ENCODE data around the gene ZNF407.

ZNF407 gene

GRCh38 chr18:74862094-74862493 is 264.4 kb downstream of the ZNF407 start:
- DNase-seq (ENCODE audit: insufficient read length, low spot score) (no peak), FAIRE-seq (no peak)
- TF ChIP-seq POLR2A (IDR thresholded peaks at IDR 0.05; ENCODE audit: low read depth, low read length), result no peak

GRCh38 chr18:74866577-74866976 is 268.9 kb downstream of the ZNF407 start:
- no peak for DNase-seq (ENCODE audit: insufficient read length, low spot score)
- TF ChIP-seq POLR2A (IDR thresholded peaks at IDR 0.05; ENCODE audit: low read depth, low read length), result no peak
- FAIRE-seq, result no peak

- no peak for TF ChIP-seq POLR2A (IDR thresholded peaks at IDR 0.05; ENCODE audit: low read depth, low read length)
- no peak for FAIRE-seq
- DNase-seq (ENCODE audit: insufficient read length, low spot score), result no peak
These were observed 270.8 kb downstream of the ZNF407 start for GRCh38 chr18:74868461-74868860.

- no peak for TF ChIP-seq POLR2A (IDR thresholded peaks at IDR 0.05; ENCODE audit: low read depth, low read length)
- DNase-seq (ENCODE audit: insufficient read length, low spot score), result no peak
- no peak for FAIRE-seq
These were observed 272.5 kb downstream of the ZNF407 start for GRCh38 chr18:74869904-74870863.

GRCh38 chr18:74870950-74871349 is 273.3 kb downstream of the ZNF407 start:
- no peak for DNase-seq (ENCODE audit: insufficient read length, low spot score)
- FAIRE-seq, result no peak
- no peak for TF ChIP-seq POLR2A (IDR thresholded peaks at IDR 0.05; ENCODE audit: low read depth, low read length)

GRCh38 chr18:74873629-74874028 is 276.0 kb downstream of the ZNF407 start:
- TF ChIP-seq POLR2A (IDR thresholded peaks at IDR 0.05; ENCODE audit: low read depth, low read length), result no peak
- DNase-seq (ENCODE audit: insufficient read length, low spot score) (no peak), FAIRE-seq (no peak)

- DNase-seq (ENCODE audit: insufficient read length, low spot score) (no peak), FAIRE-seq (no peak)
- TF ChIP-seq POLR2A (IDR thresholded peaks at IDR 0.05; ENCODE audit: low read depth, low read length), result no peak
These were observed 276.7 kb downstream of the ZNF407 start for GRCh38 chr18:74874351-74874750.

GRCh38 chr18:74876630-74877243 is 279.1 kb downstream of the ZNF407 start:
- no peak for TF ChIP-seq POLR2A (IDR thresholded peaks at IDR 0.05; ENCODE audit: low read depth, low read length)
- FAIRE-seq (no peak), DNase-seq (ENCODE audit: insufficient read length, low spot score) (no peak)

GRCh38 chr18:74878267-74878666 is 280.6 kb downstream of the ZNF407 start:
- no peak for FAIRE-seq
- TF ChIP-seq POLR2A (IDR thresholded peaks at IDR 0.05; ENCODE audit: low read depth, low read length), result no peak
- DNase-seq (ENCODE audit: insufficient read length, low spot score), result no peak

- no peak for TF ChIP-seq POLR2A (IDR thresholded peaks at IDR 0.05; ENCODE audit: low read depth, low read length)
- DNase-seq (ENCODE audit: insufficient read length, low spot score) (no peak), FAIRE-seq (no peak)
These were observed 283.1 kb downstream of the ZNF407 start for GRCh38 chr18:74880706-74881278.

GRCh38 chr18:74892066-74892627 is 294.5 kb downstream of the ZNF407 start:
- FAIRE-seq, result no peak
- DNase-seq (ENCODE audit: insufficient read length, low spot score), result no peak
- TF ChIP-seq POLR2A (IDR thresholded peaks at IDR 0.05; ENCODE audit: low read depth, low read length), result no peak

GRCh38 chr18:74895686-74896085 is 298.0 kb downstream of the ZNF407 start:
- FAIRE-seq (no peak), DNase-seq (ENCODE audit: insufficient read length, low spot score) (no peak)
- TF ChIP-seq POLR2A (IDR thresholded peaks at IDR 0.05; ENCODE audit: low read depth, low read length), result no peak

GRCh38 chr18:74896390-74896991 is 298.8 kb downstream of the ZNF407 start:
- DNase-seq (ENCODE audit: insufficient read length, low spot score) (no peak), FAIRE-seq (no peak)
- no peak for TF ChIP-seq POLR2A (IDR thresholded peaks at IDR 0.05; ENCODE audit: low read depth, low read length)

All from H54 (cell line).